HFFc6 (cell line): ENCODE measurements around the gene UBA5. TPM values are rescaled to one million over a fixed set of nuclear protein-coding genes. Genes with fewer than 3 reads are reported as not detected.

Experiments
- DNase-seq: peaks from one replicate; pipeline ENCODE4 v3.0.0-alpha.2; 2018
- H3K27ac Mint-ChIP-seq: 2 replicates; pipeline ENCODE4 v1.8.0; 2020; ENCODE audit warnings: mild to moderate bottlenecking, mixed read lengths
- H3K27me3 Mint-ChIP-seq: 2 replicates; pipeline ENCODE4 v1.8.0; 2021; ENCODE audit warnings: mild to moderate bottlenecking, moderate library complexity, mixed read lengths; ENCODE audit not compliant: insufficient read depth
- H3K36me3 Mint-ChIP-seq: 2 replicates; pipeline ENCODE4 v1.8.0; 2021; ENCODE audit warnings: low read depth, mixed read lengths
- H3K4me1 Mint-ChIP-seq: 2 replicates; pipeline ENCODE4 v1.8.0; 2020; ENCODE audit warnings: low read depth, mixed read lengths
- H3K4me3 Mint-ChIP-seq: 2 replicates; pipeline ENCODE4 v1.8.0; 2020; ENCODE audit warnings: mild to moderate bottlenecking, moderate library complexity, mixed read lengths
- H3K9me3 Mint-ChIP-seq: 2 replicates; pipeline ENCODE4 v1.8.0; 2020; ENCODE audit warnings: mild to moderate bottlenecking, mixed read lengths
- CTCF ChIP-seq: fragments of 200-600 bp; sonication (generic); IDR thresholded peaks from 2 replicates; pipeline ENCODE4 v1.5.0; 2021; ENCODE audit warnings: antibody characterized with exemption, mild to moderate bottlenecking
- total RNA-seq, 6 experiments: library from RNA; stranded (reverse); fragmentation: NEBNext Ultra II Directional; extraction: Animal tissue kit (Norgen Biotek cat#: 25700); gene quantifications; 2 replicates in 1 of 6; 3 replicates in 5 of 6; pipeline ENCODE4 v1.2.3, GENCODE V29; 2021

Gene UBA5
- total RNA-seq, 6 experiments from 2014 or later = 43.8 to 51.5 (median 48.0) TPM

DNA sequence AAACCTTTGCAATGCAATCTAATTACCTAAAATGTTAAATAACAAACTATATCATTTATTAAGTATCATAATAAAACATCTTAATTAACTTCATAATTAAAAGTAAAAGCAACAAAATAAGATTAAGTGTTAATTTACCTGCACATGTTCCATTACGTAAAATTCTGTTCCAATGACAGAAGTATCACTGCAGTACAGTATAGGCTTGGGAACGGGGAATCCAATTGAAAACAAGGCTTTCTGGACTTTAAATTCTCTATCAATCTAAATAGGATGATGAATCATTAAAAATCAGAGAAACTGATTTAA, 17.6 kb upstream of the UBA5 start:
- Mint-ChIP-seq H3K27me3 (no peaks in the 10 kb centered on the region), H3K9me3 (no peaks in the 10 kb centered on the region)

DNA sequence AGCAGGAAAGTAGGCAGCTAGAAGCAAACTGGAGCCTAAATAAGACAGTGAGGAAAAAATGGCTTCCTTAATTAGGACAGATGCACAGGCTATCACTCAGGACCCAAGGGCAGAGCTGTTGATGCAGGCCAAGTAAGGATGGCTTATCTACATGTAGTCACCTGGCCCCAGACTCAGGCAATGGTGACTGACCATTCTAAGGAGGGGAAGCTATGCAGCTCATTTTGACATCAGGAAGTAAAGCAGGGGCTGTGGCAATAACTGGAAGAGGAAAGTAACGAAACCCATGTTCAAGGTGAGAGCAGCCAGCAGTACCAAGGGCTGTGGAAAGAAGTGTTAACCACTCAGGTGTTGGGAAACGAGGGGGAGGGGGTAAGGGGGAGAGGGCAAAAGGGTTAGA, 16.8 kb upstream of the UBA5 start:
- Mint-ChIP-seq H3K4me1 (peaks cover 35% of the 10 kb centered on the region), H3K36me3 (no peaks in the 10 kb centered on the region), H3K9me3 (no peaks in the 10 kb centered on the region), H3K27ac (no peak overlapping the region), H3K27me3 (no peaks in the 10 kb centered on the region), H3K4me3 (no peak overlapping the region)
- no peak for DNase-seq
- no peak for TF ChIP-seq CTCF

More for the DNA sequence above, 17.6 kb upstream of the UBA5 start:
- no peak overlapping the region for H3K4me3 Mint-ChIP-seq
- TF ChIP-seq CTCF = peak; percentile 63
- H3K4me1 Mint-ChIP-seq = peaks cover 44% of the 10 kb centered on the region
- no peak overlapping the region for H3K27ac Mint-ChIP-seq
- no peaks in the 10 kb centered on the region for H3K36me3 Mint-ChIP-seq
- DNase-seq = no peak

- no peak for DNase-seq
- no peaks in the 10 kb centered on the region for H3K36me3 Mint-ChIP-seq
- no peak for TF ChIP-seq CTCF
- no peak overlapping the region for H3K4me3 Mint-ChIP-seq
- no peaks in the 10 kb centered on the region for H3K9me3 Mint-ChIP-seq
- peaks cover 19% of the 10 kb centered on the region for H3K4me1 Mint-ChIP-seq
- H3K27ac Mint-ChIP-seq = no peak overlapping the region; the same call in 1 of the 2 replicates
- no peaks in the 10 kb centered on the region for H3K27me3 Mint-ChIP-seq
These were observed 15.1 kb upstream of the UBA5 start for GRCh38 chr3:132645058-132645457.

- no peak overlapping the region for H3K27ac Mint-ChIP-seq
- H3K4me1 Mint-ChIP-seq = peaks cover 8% of the 10 kb centered on the region
- no peak overlapping the region for H3K4me3 Mint-ChIP-seq
- H3K36me3 Mint-ChIP-seq = no peaks in the 10 kb centered on the region
- TF ChIP-seq CTCF = no peak
- H3K27me3 Mint-ChIP-seq = no peaks in the 10 kb centered on the region
- H3K9me3 Mint-ChIP-seq = no peaks in the 10 kb centered on the region
- no peak for DNase-seq
These were observed 10.0 kb upstream of the UBA5 start for GRCh38 chr3:132650153-132650552.

DNA sequence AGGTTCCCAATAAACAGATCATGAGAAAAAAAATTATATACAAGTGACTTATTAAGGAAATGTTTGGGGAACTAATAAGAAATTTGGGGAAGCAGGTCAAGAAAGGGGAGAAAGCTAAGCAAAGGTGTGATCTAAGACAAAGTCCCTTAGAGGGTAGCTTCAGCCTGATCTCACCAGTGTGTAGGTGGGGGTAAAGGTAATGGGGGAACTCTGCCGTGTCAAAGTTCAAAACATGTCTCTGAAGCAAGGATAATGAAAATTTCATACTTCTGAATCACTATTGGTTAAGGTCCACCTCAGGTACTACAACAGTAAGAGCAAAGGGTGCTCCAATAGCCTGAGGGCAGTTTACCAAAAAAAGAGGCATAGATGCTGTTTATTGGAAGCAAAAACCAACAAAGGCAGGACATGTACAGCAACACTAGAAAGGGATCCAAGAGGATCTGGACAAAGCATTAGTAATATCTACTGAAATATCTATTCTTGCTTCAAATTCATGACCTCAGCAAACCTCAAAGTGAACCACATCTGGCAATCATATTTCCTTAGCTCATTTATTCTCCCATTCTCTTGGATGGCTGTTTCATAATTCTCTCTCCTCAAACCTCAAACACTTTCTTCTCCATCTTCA, 7.4 kb upstream of the UBA5 start:
- peaks cover 29% of the 10 kb centered on the region for H3K4me1 Mint-ChIP-seq
- H3K27ac Mint-ChIP-seq = no peak overlapping the region
- no peak for TF ChIP-seq CTCF
- peaks cover 1% of the 10 kb centered on the region; the same call in 1 of the 2 replicates for H3K27me3 Mint-ChIP-seq
- H3K36me3 Mint-ChIP-seq = no peaks in the 10 kb centered on the region
- DNase-seq = no peak
- no peaks in the 10 kb centered on the region for H3K9me3 Mint-ChIP-seq
- H3K4me3 Mint-ChIP-seq = no peak overlapping the region

DNA sequence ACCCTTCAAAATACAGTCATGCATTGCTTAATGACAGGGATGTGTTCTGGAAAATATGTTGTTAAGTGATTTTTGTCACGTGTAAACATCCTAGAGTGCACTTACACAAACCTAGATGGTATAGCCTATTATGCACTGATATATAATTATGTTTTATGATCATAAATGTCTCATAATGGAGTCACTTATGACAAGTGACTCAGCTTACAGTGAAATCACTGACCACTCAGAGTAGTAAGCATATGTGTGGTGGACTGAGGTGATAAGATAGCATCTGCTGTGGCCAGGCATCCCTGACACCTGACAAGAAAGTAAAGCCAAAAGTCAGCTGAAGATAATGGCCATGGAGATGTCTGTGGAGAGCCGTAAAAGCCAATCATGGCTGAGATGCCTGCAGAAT, 5.9 kb upstream of the UBA5 start:
- no peak overlapping the region for H3K27ac Mint-ChIP-seq

More for the DNA sequence above, 5.9 kb upstream of the UBA5 start:
- H3K27me3 Mint-ChIP-seq = peaks cover 1% of the 10 kb centered on the region; the same call in 1 of the 2 replicates
- no peak for TF ChIP-seq CTCF
- DNase-seq = no peak
- H3K9me3 Mint-ChIP-seq = no peaks in the 10 kb centered on the region
- no peak overlapping the region for H3K4me3 Mint-ChIP-seq
- H3K36me3 Mint-ChIP-seq = no peaks in the 10 kb centered on the region
- peaks cover 43% of the 10 kb centered on the region for H3K4me1 Mint-ChIP-seq
